Renal pelvis (tissue), 4 donors: ENCODE data around the gene IL17D. TPM values are rescaled to one million over a fixed set of nuclear protein-coding genes. Genes with fewer than 3 reads are reported as not detected.
"Not testable (repeated sequence)": the region's sequence is repeated elsewhere in the genome, so short reads cannot be mapped to it uniquely, and the experiment has no call there.

Source experiments
- DNase-seq: peaks from one replicate; pipeline ENCODE4 v3.0.0-alpha.2; 2013
- polyA plus RNA-seq, 3 donors: library from polyadenylated mRNA; unstranded; fragments of 120-200 nt; gene quantifications; one replicate each; pipeline ENCODE4 v1.2.1, GENCODE V29; 2013; ENCODE audit not compliant: insufficient read length in 3 of 3

IL17D gene
- polyA plus RNA-seq, 3 donors, result 8.4 to 10.1 (median 8.5) TPM

DNA sequence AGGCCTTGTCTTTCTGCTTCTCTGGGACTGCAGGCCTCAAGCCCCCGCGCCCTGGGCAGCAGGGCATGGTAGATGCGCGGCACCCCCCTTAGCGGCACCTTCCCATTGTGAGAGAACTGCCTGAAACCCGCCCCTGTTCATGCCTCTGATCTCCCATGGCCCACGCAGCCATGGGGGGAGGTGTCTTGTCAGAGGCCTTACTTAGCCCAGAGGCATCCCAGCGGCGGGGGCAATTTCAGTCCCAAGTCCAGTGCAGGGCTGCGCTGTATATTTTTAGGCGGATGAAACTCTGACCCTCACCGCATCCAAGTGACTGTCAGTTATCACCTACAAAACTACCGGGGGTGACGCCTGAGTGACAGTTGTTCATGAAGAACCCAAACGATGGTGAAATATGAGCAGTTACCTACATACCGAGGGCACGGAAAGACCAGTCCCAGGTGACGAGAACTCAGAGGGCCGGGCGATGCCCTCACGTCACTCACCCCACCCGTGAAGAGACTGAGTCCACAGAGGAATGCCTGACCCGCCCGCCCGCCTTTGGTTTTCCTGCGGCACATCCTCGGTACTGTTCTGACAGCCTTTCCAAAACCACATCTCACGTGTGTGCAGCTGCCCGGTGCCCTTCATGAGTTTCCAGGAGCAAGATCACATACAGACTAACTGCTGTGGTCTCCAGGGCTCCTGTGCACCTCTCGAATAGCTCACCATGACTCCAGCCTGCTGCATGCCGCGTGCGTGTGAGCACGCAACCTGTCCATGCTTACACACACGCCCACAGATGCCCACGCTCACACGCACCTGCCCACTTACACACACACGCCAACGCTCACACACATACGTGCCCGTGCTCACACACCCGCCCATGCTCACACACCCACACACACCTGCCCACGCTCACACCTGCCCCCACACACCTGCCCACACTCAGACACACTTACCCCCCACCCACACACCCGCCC is 14.4 kb downstream of the IL17D start:
- DNase-seq, result no peak

- no peak for DNase-seq
These were observed 15.6 kb downstream of the IL17D start for GRCh38 chr13:20718958-20719566.

DNA sequence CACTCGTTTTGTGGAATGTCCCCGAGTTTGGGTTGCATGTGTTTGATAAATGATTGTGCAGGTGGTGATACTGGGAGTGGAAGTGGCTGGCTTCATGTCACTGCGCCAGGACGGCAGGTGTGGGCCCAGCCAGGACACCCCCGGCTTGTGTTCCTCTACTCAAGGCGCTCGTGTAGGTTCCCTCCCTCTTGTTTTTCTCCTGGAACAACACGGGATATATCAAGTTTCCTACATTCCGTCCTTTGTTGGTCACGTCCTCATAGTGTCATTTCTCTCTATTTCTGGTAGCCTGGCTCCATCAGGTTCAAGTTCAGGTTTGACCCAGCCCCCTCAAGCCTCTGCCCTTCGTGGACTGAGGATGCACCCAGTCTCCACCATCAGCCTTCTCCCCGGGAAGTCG is 16.3 kb downstream of the IL17D start:
- no peak for DNase-seq

GRCh38 chr13:20720499-20720898 is 17.0 kb downstream of the IL17D start:
- DNase-seq, result no peak

- no peak for DNase-seq
These were observed 17.6 kb downstream of the IL17D start for GRCh38 chr13:20721058-20721453.

- DNase-seq, result no peak
These were observed 18.2 kb downstream of the IL17D start for GRCh38 chr13:20721454-20722357.

DNA sequence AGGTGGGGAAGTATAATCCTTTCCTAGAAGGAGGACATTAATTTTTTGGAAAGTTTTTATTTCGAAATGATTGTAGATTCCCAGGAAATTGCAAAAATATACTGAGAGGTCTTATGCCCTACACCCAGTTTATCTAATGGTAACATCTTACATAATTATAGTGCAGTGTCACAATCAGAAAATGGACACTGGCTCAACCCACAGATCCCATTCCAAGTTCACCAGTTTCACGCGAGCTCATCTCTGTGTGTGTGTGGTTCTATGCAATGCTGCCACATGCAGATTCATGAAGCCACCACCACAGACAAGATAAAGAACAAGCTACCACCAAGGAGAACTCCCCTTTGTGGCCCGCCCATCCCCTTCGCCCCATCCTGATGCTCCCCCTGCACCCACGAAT is 24.4 kb downstream of the IL17D start:
- no peak for DNase-seq

- no peak for DNase-seq
These were observed 25.2 kb downstream of the IL17D start for GRCh38 chr13:20728579-20729311.

GRCh38 chr13:20729633-20730585 is 26.4 kb downstream of the IL17D start:
- no peak for DNase-seq

- no peak for DNase-seq
These were observed 35.1 kb downstream of the IL17D start for GRCh38 chr13:20738616-20739015.

DNA sequence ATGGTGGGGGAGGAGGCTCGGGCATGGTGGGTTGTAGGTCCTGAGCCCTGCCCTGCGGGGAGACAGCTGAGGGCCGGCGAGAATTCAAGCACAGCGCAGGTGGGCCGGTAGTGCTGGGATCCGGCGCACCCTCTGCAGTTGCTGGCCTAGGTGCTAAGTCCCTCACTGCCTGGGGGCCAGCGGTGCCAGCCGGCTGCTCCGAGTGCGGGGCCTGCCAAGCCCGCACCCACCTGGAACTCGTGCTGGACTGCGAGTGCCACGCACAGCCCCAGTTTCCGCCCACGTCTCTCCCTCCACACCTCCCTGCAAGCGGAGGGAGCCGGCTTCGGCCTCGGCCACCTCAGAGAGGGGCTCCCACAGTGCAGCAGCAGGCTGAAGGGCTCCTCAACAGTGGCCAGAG is 36.5 kb downstream of the IL17D start:
- no peak for DNase-seq

DNA sequence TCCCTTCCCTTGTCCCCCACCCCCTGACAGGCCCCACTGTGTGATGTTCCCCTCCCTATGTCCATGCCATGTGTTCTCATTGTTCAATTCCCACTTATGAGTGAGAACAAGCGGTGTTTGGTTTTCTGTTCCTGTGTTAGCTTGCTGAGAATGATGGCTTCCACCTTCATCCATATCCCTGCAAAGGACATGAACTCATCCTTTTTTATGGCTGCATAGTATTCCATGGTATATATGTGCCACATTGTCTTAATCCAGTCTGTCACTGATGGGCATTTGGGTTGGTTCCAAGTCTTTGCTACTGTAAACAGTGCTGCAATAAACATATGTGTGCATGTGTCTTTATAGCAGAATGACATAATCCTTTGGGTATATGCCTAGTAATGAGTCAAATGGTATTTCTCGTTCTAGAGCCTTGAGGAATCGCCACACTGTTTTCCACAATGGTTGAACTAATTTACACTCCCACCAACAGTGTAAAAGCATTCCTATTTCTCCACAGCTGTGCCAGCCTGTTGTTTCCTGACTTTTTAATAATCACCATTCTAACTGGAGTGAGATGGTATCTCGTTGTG is 40.4 kb downstream of the IL17D start:
- not testable (repeated sequence) for DNase-seq

DNA sequence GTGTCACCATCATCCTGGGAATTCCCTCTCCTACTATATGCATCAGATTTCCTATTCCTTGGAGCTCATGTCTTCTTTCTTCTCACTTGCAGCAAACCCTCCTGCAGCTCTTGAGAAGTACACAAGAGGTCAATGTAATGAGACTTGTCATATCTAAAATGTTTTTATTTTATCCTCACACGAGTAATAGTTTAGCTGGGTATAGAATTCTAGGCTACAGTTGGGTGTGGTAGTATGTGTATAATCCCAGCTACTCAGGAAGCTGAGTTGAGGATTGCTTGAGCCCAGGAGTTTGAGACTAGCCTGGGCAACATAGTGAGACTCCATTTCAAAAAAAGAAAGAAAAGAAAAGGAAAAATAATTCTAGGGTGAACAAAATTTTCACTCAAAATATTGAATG is 45.9 kb downstream of the IL17D start:
- no peak for DNase-seq

DNA sequence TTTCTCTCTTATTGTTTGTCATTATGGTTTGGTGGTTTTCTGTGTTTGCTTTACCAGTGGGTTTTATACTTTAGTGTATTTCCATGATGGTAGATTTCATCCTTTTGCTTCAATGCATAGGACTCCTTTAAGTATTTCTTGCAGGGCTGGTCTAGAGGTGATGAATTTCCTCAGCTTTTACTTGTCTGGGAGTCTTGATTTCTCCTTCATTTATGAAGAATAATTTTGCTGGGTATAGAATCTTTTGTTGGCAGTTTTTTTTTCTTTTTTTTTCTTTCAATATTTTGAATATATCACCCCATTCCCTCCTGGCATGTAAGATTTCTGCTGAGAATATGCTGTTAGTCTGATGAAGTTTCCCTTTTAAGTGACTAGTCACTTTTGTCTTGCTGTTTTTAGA is 50.5 kb downstream of the IL17D start:
- no peak for DNase-seq

DNA sequence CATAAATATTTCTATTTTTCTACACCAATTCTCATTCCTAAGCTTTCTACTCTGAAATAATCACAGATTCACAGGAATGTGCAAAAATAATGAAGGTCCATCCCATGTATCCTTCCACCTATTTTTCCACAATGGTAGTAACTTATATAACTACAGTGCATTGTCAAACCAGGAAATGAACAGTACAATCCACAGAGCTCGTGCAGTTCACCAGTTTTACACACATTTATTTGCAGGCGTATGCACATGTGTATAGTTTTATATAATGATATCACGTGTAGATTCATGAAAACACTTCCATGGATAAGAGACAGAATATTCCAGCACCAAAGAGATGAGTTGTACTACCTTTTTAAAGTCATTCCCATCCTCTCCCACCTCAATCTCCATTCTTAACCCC is 57.4 kb downstream of the IL17D start:
- no peak for DNase-seq

GRCh38 chr13:20767309-20767943 is 63.9 kb downstream of the IL17D start:
- no peak for DNase-seq

DNA sequence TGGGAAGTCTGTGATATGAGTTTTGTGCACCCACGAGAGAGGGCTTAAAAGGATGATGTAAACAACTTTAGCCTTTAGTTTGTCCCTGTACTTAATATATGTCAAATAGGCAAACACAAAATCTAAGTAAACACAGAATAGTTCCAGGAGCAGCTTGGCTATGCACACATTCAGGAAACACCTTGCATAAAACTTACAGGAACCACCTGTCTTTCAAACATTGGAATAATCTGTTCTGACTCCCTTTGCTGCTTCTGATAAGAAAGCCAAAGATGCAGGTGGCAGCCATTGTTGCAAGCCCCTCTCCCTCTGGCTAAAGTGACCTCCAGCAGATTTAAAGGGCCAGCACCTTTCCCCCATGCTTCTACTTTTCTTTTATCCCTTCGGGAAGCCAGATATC is 65.6 kb downstream of the IL17D start:
- DNase-seq, result no peak

- no peak for DNase-seq
These were observed 66.3 kb downstream of the IL17D start for GRCh38 chr13:20769834-20770233.
